CD4-positive, alpha-beta T cell treated with Interleukin-4 for 4 hours (primary cell): ENCODE results near the gene KIF6.
"Not testable (repeated sequence)": the region's sequence is repeated elsewhere in the genome, so short reads cannot be mapped to it uniquely, and the experiment has no call there.

Experiments used
- DNase-seq: peaks from one replicate; pipeline ENCODE4 v3.0.0-alpha.2; 2020

Gene KIF6

GRCh38 chr6:39724787-39725631, at the start of gene KIF6:
Gene KIF6, minus strand, starts transcription at chr6:39725408. Its CDS starts 98 bp downstream, at chr6:39725310.
- DNase-seq: peak; percentile 77

GRCh38 chr6:39773782-39774181, 48.6 kb upstream of the KIF6 start:
- DNase-seq: no peak

GRCh38 chr6:39772559-39773273, 47.5 kb upstream of the KIF6 start:
- DNase-seq: no peak

GRCh38 chr6:39770446-39770845, 45.2 kb upstream of the KIF6 start:
- DNase-seq: no peak

GRCh38 chr6:39769012-39769411, 43.8 kb upstream of the KIF6 start:
- no peak for DNase-seq

- DNase-seq: no peak
These were observed 40.4 kb upstream of the KIF6 start for GRCh38 chr6:39765508-39766065.

GRCh38 chr6:39760226-39760952, 35.2 kb upstream of the KIF6 start:
- DNase-seq: no peak

GRCh38 chr6:39758905-39759605, 33.8 kb upstream of the KIF6 start:
- DNase-seq: no peak

- no peak for DNase-seq
These were observed 31.4 kb upstream of the KIF6 start for GRCh38 chr6:39756582-39756981.

- no peak for DNase-seq
These were observed 30.0 kb upstream of the KIF6 start for GRCh38 chr6:39755231-39755630.

- DNase-seq: no peak
These were observed 29.4 kb upstream of the KIF6 start for GRCh38 chr6:39754514-39755115.

- no peak for DNase-seq
These were observed 28.5 kb upstream of the KIF6 start for GRCh38 chr6:39753725-39754045.

GRCh38 chr6:39752835-39753724, 27.9 kb upstream of the KIF6 start:
- no peak for DNase-seq

GRCh38 chr6:39746795-39747194, 21.6 kb upstream of the KIF6 start:
- no peak for DNase-seq

- DNase-seq: no peak
These were observed 8.5 kb upstream of the KIF6 start for GRCh38 chr6:39733704-39734103.

GRCh38 chr6:39731565-39731964, 6.4 kb upstream of the KIF6 start:
- DNase-seq: no peak

- no peak for DNase-seq
These were observed 4.7 kb upstream of the KIF6 start for GRCh38 chr6:39729945-39730344.

- no peak for DNase-seq
These were observed 407 bp upstream of the KIF6 start for GRCh38 chr6:39725632-39725997.

GRCh38 chr6:39723350-39723749, 1.9 kb downstream of the KIF6 start:
- DNase-seq: not testable (repeated sequence)

GRCh38 chr6:39714802-39715201, 10.4 kb downstream of the KIF6 start:
- no peak for DNase-seq

GRCh38 chr6:39707962-39708683, 17.1 kb downstream of the KIF6 start:
- DNase-seq: no peak
